Smooth muscle cell of the brain vasculature (primary cell): ENCODE data around the gene PIAS4.
"Not testable (repeated sequence)": the region's sequence is repeated elsewhere in the genome, so short reads cannot be mapped to it uniquely, and the experiment has no call there.

Source experiments
- DNase-seq: peaks from one replicate; pipeline ENCODE4 v3.0.0-alpha.2; 2012; ENCODE audit warnings: low read depth, low spot score

PIAS4 gene

GRCh38 chr19:4007021-4007835 is at the start of gene PIAS4:
PIAS4 (plus strand) TSS chr19:4007736; CDS start chr19:4007761, 25 bp downstream.
- DNase-seq: peak; percentile 88

- no peak for DNase-seq
These were observed 48.4 kb upstream of the PIAS4 start for GRCh38 chr19:3958836-3959765.

GRCh38 chr19:3959766-3960131 is 47.8 kb upstream of the PIAS4 start:
- DNase-seq: no peak

- DNase-seq: no peak
These were observed 46.5 kb upstream of the PIAS4 start for GRCh38 chr19:3961007-3961406.

GRCh38 chr19:3963458-3964255 is 43.9 kb upstream of the PIAS4 start:
- no peak for DNase-seq

- DNase-seq: no peak
These were observed 43.0 kb upstream of the PIAS4 start for GRCh38 chr19:3964256-3965194.

GRCh38 chr19:3966051-3967017 is 41.2 kb upstream of the PIAS4 start:
- DNase-seq: no peak

GRCh38 chr19:3967983-3968382 is 39.6 kb upstream of the PIAS4 start:
- not testable (repeated sequence) for DNase-seq

- peak; percentile 94 for DNase-seq
These were observed 38.7 kb upstream of the PIAS4 start for GRCh38 chr19:3968556-3969434.

- DNase-seq: no peak
These were observed 37.9 kb upstream of the PIAS4 start for GRCh38 chr19:3969435-3970312.

- no peak for DNase-seq
These were observed 37.2 kb upstream of the PIAS4 start for GRCh38 chr19:3970313-3970807.

- peak; percentile 93 for DNase-seq
These were observed 36.5 kb upstream of the PIAS4 start, which contains the start of gene DAPK3 for GRCh38 chr19:3970808-3971598. DAPK3 (minus strand) TSS chr19:3971099; CDS start chr19:3969735, 1,364 bp downstream.

- no peak for DNase-seq
These were observed 32.4 kb upstream of the PIAS4 start for GRCh38 chr19:3975144-3975543.

- DNase-seq: no peak
These were observed 31.9 kb upstream of the PIAS4 start for GRCh38 chr19:3975637-3976087.

GRCh38 chr19:3976495-3977241 is 30.9 kb upstream of the PIAS4 start:
- no peak for DNase-seq
